IPS-NIHi7 (cell line): Measurements from ENCODE around the gene CREB3.

Experiments
- DNase-seq: peaks from one replicate; pipeline ENCODE4 v3.0.0; 2012; ENCODE audit warnings: mixed read lengths; ENCODE audit errors: extremely low spot score

Gene CREB3

GRCh38 chr9:35778496-35778895 is 46.0 kb downstream of the CREB3 start:
- no peak for DNase-seq

GRCh38 chr9:35781066-35781465 is 48.6 kb downstream of the CREB3 start:
- DNase-seq: no peak

DNA sequence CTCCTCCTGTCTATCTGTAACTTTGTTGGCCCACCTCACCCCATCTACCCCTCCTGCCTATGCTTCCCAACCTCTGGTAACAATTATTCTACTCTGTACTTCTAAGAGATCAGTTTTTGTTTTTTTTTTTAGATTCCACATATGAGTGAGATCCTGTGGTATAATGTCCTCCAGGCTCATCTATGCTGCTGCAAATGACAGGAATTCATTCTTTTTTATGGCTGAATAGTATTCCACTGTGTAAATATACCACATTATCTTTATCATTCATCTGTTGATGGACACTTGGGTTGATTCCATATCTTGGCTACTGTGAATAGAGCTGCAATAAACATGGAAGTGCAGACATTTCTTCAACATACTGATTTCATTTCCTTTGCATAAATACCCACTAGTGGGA is 51.0 kb downstream of the CREB3 start:
- no peak for DNase-seq
